Panc1 (cell line): ENCODE results near the gene CACNA1D.

Experiments
- POLR2AphosphoS5 ChIP-seq: IDR thresholded peaks from 2 replicates; pipeline ENCODE4 v1.6.1; 2012; ENCODE audit warnings: mild to moderate bottlenecking, low read depth, low read length, moderate library complexity
- SIN3A ChIP-seq: IDR thresholded peaks from 2 replicates; pipeline ENCODE4 v1.6.1; 2012; ENCODE audit warnings: low read depth, mild to moderate bottlenecking, low read length, moderate library complexity, borderline replicate concordance; ENCODE audit not compliant: insufficient read depth
- TCF7L2 ChIP-seq: IDR thresholded peaks from 2 replicates; pipeline ENCODE4 v1.6.1; 2011; ENCODE audit warnings: mild to moderate bottlenecking, low read depth, low read length, inconsistent platforms
- TF ChIP-seq, protein P1 (sequence below): fragments of 450-650 bp; IDR thresholded peaks from 2 replicates; pipeline ENCODE4 v1.5.1; 2017; ENCODE audit warnings: mild to moderate bottlenecking
- TF ChIP-seq, protein P2 (sequence below), 2 experiments: IDR thresholded peaks; 2 replicates each; pipeline ENCODE4 v1.6.1; 2011 to 2012; ENCODE audit warnings: low read depth in 2 of 2, control low read depth in 1 of 2, low read length in 1 of 2, mild to moderate bottlenecking in 1 of 2, moderate library complexity in 1 of 2; ENCODE audit not compliant: insufficient read depth in 1 of 2

DNA sequence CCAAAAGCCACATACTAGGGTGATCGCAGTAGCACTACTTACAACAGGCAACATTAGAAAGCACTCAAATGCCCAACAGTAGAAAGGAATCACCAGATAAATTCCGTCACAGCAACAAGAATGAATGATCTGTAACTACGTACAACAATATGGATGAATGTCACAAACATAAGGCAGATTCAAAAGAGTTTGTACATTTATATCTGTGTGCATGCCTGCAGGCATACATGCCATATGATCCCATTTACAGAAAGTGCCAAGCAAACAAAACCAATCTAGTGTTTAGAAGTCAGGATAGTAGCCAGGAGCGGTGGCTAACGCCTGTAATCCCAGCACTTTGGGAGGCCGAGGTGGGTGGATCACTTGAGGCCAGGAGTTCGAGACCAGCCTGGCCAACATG is 355.5 kb downstream of the CACNA1D start:
- TF ChIP-seq, protein P1, sequence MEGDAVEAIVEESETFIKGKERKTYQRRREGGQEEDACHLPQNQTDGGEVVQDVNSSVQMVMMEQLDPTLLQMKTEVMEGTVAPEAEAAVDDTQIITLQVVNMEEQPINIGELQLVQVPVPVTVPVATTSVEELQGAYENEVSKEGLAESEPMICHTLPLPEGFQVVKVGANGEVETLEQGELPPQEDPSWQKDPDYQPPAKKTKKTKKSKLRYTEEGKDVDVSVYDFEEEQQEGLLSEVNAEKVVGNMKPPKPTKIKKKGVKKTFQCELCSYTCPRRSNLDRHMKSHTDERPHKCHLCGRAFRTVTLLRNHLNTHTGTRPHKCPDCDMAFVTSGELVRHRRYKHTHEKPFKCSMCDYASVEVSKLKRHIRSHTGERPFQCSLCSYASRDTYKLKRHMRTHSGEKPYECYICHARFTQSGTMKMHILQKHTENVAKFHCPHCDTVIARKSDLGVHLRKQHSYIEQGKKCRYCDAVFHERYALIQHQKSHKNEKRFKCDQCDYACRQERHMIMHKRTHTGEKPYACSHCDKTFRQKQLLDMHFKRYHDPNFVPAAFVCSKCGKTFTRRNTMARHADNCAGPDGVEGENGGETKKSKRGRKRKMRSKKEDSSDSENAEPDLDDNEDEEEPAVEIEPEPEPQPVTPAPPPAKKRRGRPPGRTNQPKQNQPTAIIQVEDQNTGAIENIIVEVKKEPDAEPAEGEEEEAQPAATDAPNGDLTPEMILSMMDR, result no peak
- no peak for TF ChIP-seq POLR2AphosphoS5
- TF ChIP-seq TCF7L2, result no peak
- no peak for TF ChIP-seq SIN3A
- TF ChIP-seq, protein P2, sequence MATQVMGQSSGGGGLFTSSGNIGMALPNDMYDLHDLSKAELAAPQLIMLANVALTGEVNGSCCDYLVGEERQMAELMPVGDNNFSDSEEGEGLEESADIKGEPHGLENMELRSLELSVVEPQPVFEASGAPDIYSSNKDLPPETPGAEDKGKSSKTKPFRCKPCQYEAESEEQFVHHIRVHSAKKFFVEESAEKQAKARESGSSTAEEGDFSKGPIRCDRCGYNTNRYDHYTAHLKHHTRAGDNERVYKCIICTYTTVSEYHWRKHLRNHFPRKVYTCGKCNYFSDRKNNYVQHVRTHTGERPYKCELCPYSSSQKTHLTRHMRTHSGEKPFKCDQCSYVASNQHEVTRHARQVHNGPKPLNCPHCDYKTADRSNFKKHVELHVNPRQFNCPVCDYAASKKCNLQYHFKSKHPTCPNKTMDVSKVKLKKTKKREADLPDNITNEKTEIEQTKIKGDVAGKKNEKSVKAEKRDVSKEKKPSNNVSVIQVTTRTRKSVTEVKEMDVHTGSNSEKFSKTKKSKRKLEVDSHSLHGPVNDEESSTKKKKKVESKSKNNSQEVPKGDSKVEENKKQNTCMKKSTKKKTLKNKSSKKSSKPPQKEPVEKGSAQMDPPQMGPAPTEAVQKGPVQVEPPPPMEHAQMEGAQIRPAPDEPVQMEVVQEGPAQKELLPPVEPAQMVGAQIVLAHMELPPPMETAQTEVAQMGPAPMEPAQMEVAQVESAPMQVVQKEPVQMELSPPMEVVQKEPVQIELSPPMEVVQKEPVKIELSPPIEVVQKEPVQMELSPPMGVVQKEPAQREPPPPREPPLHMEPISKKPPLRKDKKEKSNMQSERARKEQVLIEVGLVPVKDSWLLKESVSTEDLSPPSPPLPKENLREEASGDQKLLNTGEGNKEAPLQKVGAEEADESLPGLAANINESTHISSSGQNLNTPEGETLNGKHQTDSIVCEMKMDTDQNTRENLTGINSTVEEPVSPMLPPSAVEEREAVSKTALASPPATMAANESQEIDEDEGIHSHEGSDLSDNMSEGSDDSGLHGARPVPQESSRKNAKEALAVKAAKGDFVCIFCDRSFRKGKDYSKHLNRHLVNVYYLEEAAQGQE (IDR thresholded peaks at IDR 0.05; ENCODE audit: insufficient read depth in 1 of 2, low read depth in 2 of 2, low read length in 1 of 2), result no peak
